ENCODE results near the gene CCDC6. TPM values are rescaled to one million over a fixed set of nuclear protein-coding genes. Genes with fewer than 3 reads are reported as not detected.

The CCDC6 gene
- total RNA-seq, 1 experiment from 2014 or later, result 58.4 TPM

DNA sequence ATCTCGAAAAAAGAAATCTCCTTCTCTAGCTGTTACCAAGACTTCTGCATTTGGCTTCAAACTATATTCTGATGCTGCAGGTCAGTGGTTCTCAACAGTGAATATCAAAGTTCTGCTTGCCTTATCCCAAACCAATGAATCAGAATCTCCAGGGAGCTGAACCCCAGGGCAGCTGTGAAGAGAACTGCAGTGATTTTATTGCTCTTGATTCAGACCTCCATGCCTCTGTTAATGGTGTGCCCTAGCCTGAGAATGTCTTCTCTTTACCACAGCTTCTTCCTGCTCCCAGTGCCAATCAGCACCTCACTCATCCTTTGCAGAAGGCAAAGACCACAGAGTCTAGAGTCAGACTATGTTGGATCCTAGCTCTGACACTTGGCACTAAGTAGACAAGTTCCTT is 106.9 kb downstream of the CCDC6 start:
- no peak overlapping the region for H3K9ac ChIP-seq (ENCODE audit: extremely low read depth, insufficient read length, low read length)
- no peak overlapping the region for H2BK120ac ChIP-seq (ENCODE audit: low read depth, low read length, poor library complexity, severe bottlenecking)
- H2AK5ac ChIP-seq (ENCODE audit: insufficient read length, low read length), result no peak overlapping the region
- no peak overlapping the region for H4K8ac ChIP-seq (replicated peaks; ENCODE audit: insufficient read length, low read depth, low read length)
- no peaks in the 10 kb centered on the region for H3K23me2 ChIP-seq (ENCODE audit: insufficient read length, low read depth, low read length, poor library complexity, severe bottlenecking)
- no peak overlapping the region for H4K5ac ChIP-seq (ENCODE audit: insufficient read length, low read depth, low read length)
- Mint-ChIP-seq H3K27me3 (ENCODE audit: low read depth) (no peaks in the 10 kb centered on the region), H3K36me3 (ENCODE audit: insufficient read depth in 1 of 3, low read depth in 3 of 3) (peaks cover 44 to 85% (median 79%) of the 10 kb centered on the region in 3 experiments), H3K27ac (peak overlapping the region in 2 of 3 experiments; percentile 7 to 41; a peak in 3 of 7 replicates), H3K4me1 (peaks cover 4 to 9% of the 10 kb centered on the region in 2 experiments), H3K9me3 (no peaks in the 10 kb centered on the region; a peak in 1 of 5 replicates), H3K4me3 (no peak overlapping the region)
- H3K18ac ChIP-seq (ENCODE audit: insufficient read length, low read depth, low read length), result no peak overlapping the region
- no peaks in the 10 kb centered on the region for H3K27me3 ChIP-seq (ENCODE audit: insufficient read depth, low read length)
- H4K20me1 ChIP-seq (ENCODE audit: control insufficient read depth, insufficient read depth, insufficient read length), result no peaks in the 10 kb centered on the region
- H2AFZ ChIP-seq (ENCODE audit: low read length), result no peak overlapping the region
- H3K4ac ChIP-seq (ENCODE audit: low read depth, low read length), result no peak overlapping the region
- H4K91ac ChIP-seq (ENCODE audit: insufficient read length, low read depth, low read length), result no peak overlapping the region
- no peak overlapping the region for H2BK20ac ChIP-seq (ENCODE audit: low read depth, low read length, poor library complexity, severe bottlenecking)
- H3K4me1 ChIP-seq (ENCODE audit: insufficient read depth, low read length), result peaks cover 3% of the 10 kb centered on the region; the same call in 1 of the 2 replicates
- H3K14ac ChIP-seq (ENCODE audit: insufficient read depth, low read length), result no peak overlapping the region
- H3K4me2 ChIP-seq (ENCODE audit: insufficient read depth, insufficient read length, low read length), result no peak overlapping the region
- WGBS (ENCODE audit: extremely low coverage, insufficient read length, low lambda C conversion rate), result no CpG with 5 or more reads among the region's 1 CpG
- no peak overlapping the region for H2BK5ac ChIP-seq (ENCODE audit: insufficient read length, low read length)
- H3T11ph ChIP-seq (ENCODE audit: low read length), result no peak overlapping the region
- DNase-seq, result no peak
- no peaks in the 10 kb centered on the region for H3K9me3 ChIP-seq (ENCODE audit: control insufficient read depth, low read depth, low read length)
- H2BK15ac ChIP-seq (ENCODE audit: low read depth, low read length), result no peak overlapping the region
- TF ChIP-seq, protein P1, sequence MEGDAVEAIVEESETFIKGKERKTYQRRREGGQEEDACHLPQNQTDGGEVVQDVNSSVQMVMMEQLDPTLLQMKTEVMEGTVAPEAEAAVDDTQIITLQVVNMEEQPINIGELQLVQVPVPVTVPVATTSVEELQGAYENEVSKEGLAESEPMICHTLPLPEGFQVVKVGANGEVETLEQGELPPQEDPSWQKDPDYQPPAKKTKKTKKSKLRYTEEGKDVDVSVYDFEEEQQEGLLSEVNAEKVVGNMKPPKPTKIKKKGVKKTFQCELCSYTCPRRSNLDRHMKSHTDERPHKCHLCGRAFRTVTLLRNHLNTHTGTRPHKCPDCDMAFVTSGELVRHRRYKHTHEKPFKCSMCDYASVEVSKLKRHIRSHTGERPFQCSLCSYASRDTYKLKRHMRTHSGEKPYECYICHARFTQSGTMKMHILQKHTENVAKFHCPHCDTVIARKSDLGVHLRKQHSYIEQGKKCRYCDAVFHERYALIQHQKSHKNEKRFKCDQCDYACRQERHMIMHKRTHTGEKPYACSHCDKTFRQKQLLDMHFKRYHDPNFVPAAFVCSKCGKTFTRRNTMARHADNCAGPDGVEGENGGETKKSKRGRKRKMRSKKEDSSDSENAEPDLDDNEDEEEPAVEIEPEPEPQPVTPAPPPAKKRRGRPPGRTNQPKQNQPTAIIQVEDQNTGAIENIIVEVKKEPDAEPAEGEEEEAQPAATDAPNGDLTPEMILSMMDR (conservative IDR thresholded peaks at IDR 0.05), result no peak
- H2BK12ac ChIP-seq (ENCODE audit: insufficient read length, low read depth, low read length), result no peak overlapping the region
- no peaks in the 10 kb centered on the region for H3K79me1 ChIP-seq (ENCODE audit: insufficient read depth, low read depth, low read length, poor library complexity, severe bottlenecking)
- no peaks in the 10 kb centered on the region for H3K79me2 ChIP-seq (ENCODE audit: insufficient read depth, low read length)
- H3K27ac ChIP-seq (ENCODE audit: insufficient read length, low read depth, low read length), result no peak overlapping the region
- no peak overlapping the region for H3K23ac ChIP-seq (ENCODE audit: insufficient read length, low read depth, low read length)
- H3K56ac ChIP-seq (ENCODE audit: insufficient read length, low read depth, low read length), result no peak overlapping the region
